ENCODE measurements around the gene ATP6V0A4.
"Not testable (repeated sequence)": the region's sequence is repeated elsewhere in the genome, so short reads cannot be mapped to it uniquely, and the experiment has no call there.

The ATP6V0A4 gene

DNA sequence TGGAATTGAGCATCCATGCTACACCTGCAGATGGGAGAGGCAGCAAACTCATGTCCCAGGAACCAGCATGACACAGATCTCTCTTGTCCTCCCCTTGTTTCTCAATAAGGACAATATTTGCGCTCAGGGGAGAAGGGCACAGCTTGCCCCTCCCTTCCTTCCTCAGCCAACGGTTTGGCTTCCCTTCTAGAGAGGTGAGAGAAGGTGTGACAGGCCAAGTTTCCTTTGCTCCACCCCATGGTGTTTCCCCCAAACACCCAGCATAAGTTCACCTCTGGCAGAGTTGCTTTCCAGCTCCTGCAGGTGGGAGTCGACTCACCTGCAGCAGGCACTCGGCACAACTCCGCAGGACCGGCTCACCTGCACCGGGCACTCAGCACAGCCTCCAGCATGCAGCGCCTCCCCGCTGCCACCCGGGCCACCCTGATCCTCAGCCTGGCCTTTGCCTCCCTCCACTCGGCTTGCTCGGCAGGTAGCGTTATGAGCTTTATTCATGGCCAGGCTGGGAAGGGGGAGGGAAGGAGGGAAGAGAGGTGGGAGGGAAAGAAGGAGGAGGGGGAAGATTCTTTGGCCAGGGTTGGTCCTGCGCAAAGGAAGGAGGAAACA, at the start of gene ATP6V0A4, which contains the start of gene TMEM213:
Gene ATP6V0A4, minus strand, starts transcription at position 482 of the 606 bp plus-strand sequence. CDS start 26,949 bp downstream, outside the sequence.
Gene TMEM213, plus strand, starts transcription at position 280 of the 606 bp plus-strand sequence. Its CDS starts 111 bp downstream, at position 391.
- no peak for DNase-seq

GRCh38 chr7:138845711-138846110, 47.7 kb upstream of the ATP6V0A4 start:
- no peak for DNase-seq

DNA sequence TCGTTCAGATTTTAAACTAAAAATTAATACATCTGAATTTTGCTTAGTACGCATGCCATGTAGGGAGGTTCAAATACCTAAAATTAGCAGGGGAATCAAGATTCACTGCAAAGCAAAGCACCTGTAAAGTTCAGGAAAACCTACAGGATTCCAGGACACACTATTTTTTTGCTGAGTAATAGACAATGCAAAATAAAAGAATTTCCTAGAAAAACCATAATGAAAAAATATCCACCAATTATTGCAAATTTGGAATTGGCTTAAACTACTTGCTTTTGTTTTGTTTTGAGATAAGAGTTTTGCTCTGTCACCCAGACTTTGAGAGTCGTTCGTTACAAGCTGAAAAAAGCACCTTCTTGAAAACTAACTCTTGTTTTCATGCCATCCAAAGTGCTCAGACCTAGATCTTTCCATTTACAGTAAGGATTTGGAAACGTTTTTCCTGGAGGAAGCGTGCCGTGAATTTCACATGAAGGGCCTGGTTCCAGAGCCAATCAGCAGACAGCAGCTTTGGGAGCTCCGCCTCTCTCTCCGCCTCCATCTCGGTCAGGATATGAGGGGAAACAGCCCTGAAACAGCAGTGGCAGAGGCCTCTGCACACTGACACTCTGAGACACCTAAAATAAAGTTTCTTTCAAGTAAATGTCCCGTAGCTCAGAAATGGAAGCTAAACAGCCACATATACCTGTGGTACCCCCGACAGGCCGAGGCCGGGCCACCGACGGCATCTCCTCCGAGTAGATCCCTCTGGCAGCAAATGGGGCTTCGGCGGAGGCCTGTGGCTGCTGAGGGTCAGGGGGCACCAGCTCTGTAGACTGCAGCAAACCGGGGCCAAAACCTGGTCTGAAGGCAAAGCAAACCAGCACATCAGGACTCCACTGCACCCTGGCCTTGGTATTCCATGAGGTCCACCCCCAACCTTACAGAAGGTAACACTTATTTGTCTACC, 45.9 kb upstream of the ATP6V0A4 start:
- DNase-seq, result no peak

GRCh38 chr7:138842111-138842510, 44.1 kb upstream of the ATP6V0A4 start:
- no peak for DNase-seq

GRCh38 chr7:138838166-138838565, 40.2 kb upstream of the ATP6V0A4 start:
- no peak for DNase-seq

- no peak for DNase-seq
These were observed 39.6 kb upstream of the ATP6V0A4 start for GRCh38 chr7:138837627-138838026.

DNA sequence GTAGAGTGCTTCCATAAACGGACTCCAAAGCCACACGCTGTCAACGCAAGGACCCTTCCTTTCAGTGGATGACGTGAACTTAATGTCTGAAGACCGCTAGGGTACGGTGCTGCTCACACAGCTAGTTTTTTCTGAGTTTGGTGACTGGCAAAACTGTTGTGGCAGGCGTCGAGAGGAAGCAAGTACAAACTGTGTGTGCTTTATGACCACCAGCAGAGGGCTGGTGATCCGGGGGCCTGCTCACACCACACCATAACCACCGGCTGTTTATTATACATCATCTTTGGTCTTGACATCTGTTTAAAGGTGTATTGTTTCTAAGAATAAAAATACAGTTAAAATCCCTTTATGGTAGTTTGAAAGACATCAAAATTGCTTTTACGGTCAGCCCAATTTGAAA, 37.1 kb upstream of the ATP6V0A4 start:
- no peak for DNase-seq

DNA sequence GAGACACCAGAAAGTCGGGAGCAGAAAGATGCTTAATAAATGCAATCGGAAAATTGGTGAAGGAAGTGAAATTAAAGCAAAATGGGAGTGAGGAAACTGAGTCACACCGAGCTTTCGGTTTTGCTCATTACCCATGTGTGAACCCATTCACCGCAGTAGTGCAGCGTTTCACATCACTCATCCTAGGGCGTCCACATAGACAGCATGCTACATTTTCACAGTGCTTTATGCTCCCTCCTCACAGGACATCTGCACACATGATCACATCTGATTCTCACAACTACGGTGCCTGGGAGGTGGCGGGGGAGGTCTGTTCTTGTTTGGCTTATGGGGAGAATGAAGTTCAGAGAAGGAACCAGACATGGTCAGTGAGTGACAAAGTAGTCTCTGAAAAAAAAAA, 36.6 kb upstream of the ATP6V0A4 start:
- peak; percentile 25 for DNase-seq

- DNase-seq, result no peak
These were observed 35.6 kb upstream of the ATP6V0A4 start for GRCh38 chr7:138833596-138833995.

GRCh38 chr7:138832966-138833365, 35.0 kb upstream of the ATP6V0A4 start:
- DNase-seq, result no peak

GRCh38 chr7:138829335-138829734, 31.3 kb upstream of the ATP6V0A4 start:
- DNase-seq, result no peak

DNA sequence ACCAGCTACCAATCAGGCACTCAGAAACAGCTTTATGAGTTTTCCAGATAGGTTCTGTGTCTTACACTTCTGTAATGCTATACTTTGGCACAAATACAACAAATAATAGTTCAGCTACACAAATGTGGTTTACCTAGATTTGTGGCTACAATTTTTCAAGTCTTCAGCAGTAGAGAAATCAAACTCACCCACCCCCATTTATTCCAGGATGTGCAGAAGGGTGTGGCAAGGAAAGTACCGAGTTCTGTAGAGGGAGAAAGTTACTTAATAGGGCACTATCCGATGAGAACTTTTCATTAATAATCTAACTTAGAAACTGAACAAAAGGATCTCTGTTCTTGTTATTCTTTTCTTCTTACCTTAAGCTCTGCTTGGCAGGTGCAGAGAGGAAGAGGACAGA, 30.3 kb upstream of the ATP6V0A4 start:
- DNase-seq, result no peak

- no peak for DNase-seq
These were observed 27.2 kb upstream of the ATP6V0A4 start for GRCh38 chr7:138825049-138825721.

DNA sequence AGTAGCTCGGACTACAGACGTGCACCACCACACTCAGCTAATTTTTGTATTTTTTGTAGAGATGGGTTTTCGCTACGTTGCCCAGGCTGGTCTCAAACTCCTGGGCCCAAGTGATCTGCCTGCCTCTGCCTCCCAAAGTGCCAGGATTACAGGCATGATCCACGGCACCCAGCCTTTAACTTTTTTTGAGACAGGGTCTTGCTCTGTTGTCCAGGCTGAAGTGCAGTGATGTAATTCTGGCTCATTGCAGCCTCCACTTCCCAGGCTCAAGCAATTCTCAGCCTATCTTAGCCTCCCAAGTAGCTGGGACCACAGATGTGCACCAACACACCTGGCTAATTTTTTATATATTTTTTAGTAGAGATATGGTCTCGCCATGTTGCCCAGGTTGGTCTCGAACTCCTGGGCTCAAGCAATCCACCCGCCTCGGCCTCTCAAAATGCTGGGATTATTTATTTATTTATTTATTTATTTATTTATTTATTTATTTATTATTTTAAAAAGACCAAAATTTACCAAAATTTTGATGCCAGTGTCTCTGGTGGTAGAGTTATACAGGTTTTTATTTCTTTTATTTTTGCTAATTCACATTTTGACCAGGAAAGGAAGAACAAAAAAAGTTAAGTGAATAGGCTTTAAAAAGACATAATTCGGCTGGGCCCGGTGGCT, 25.0 kb upstream of the ATP6V0A4 start:
- DNase-seq, result no peak

- DNase-seq, result no peak
These were observed 23.9 kb upstream of the ATP6V0A4 start for GRCh38 chr7:138821912-138822311.

- no peak for DNase-seq
These were observed 21.6 kb upstream of the ATP6V0A4 start for GRCh38 chr7:138819625-138820024.

- DNase-seq, result no peak
These were observed 18.7 kb upstream of the ATP6V0A4 start for GRCh38 chr7:138816650-138817049.

DNA sequence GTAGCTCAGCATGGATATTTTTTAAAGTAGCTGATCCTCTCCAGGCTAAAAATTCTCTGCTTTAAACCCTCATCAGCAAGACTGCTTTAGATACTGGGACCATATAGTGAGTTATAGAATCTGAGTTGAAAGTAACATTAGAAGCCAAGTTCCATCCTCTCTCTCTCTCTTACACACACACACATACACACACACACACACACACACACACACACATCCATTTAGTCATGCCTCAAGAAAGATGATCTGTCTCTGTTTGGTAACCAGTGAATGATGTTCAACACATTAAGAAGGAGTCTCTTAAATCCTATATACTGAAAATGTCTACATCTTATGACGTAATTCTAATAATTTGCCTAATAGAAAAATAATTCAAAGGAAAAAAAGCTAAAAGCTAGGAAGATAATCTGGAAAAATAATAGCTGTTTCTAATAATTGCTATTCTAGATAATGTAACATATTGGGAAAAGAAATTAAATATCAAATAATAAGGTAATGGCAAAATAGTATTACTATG, 16.9 kb upstream of the ATP6V0A4 start:
- no peak for DNase-seq

DNA sequence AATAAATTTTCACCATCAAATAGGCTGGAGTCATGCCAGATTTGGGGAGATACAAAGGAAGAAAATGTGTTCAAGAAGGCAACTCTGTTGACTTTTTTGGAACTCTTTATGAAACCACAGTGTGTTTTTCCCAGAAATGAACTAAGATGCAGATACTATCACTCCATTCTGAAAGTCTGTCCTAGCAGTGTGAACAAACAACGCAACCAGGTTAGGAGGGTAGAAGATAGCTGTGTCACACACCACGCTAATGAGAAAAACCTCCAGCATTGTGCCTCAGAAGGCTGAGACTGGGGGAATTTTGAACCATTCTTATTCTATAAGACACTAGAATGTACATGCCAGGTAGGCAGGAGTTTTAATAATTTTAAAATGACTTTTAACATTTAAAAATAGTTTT, 15.9 kb upstream of the ATP6V0A4 start:
- no peak for DNase-seq

- not testable (repeated sequence) for DNase-seq
These were observed 13.3 kb upstream of the ATP6V0A4 start for GRCh38 chr7:138811327-138811726.

- DNase-seq, result no peak
These were observed 11.3 kb upstream of the ATP6V0A4 start for GRCh38 chr7:138809346-138809745.

GRCh38 chr7:138804618-138805017, 6.6 kb upstream of the ATP6V0A4 start:
- DNase-seq, result no peak

DNA sequence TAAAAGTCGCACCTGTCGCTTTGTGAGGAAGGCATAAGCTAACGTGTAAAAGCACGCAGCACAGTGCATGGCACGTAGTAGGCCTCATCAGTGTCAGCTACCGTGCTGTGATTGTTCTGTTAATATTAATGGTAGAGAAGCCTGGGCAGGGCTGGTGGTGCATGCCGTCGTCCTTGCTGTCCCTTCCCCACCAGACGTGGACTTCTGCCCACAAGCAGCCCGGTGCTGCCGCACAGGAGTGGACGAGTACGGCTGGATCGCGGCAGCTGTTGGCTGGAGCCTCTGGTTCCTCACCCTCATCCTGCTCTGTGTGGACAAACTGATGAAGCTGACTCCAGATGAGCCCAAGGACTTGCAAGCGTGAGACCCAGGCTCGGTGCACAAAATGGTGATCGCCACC, 4.7 kb upstream of the ATP6V0A4 start:
- no peak for DNase-seq
